Measurements from ENCODE around the gene C1GALT1C1L.

DNA sequence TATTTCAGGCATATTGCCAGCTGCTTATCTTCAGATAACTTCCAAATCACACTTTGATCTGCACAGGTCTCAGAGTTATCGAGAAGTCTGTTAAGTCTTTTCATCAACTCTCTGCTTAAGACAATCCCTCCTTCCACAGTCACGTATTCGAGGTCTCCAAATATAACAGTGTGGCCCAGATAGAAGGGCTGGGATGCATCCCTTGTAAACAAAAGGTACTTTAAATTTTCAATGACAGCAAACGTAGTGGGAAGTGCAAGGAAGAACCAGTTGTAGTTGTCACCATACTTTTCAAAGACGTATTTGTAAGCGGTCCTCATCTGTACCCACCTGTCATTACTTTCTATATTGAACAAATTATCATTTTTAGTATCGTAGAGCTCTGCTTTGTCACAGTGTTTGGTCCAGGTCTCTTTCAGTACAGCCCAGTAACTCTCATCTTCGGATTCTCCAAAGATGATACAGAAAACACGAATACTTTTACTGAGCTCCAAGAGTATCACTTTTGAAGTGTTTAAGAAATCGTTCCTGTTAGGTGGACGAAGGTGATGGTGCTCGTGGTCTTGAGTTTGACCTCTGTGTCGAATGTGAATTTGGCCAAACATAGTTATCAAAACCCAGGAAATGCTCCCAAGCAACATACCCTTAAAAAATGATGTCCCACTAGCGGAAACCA, 445 bp downstream of the C1GALT1C1L start:
- TF ChIP-seq POLR2AphosphoS5 (IDR thresholded peaks at IDR 0.05) (no peak), POLR2A (IDR thresholded peaks at IDR 0.05) (no peak)
